SK-N-SH treated with all-trans-retinoic acid at 6 μM for 48 hours (cell line): Measurements from ENCODE around the gene OR51B4.

Source experiments
- ZFP3 ChIP-seq: fragments of 250-450 bp; sonication (Bioruptor Pico); IDR thresholded peaks from 2 replicates; pipeline ENCODE4 v1.5.0; 2020; ENCODE audit warnings: mild to moderate bottlenecking, moderate library complexity
- ZNF8 ChIP-seq: fragments of 450-650 bp; formaldehyde crosslinking; IDR thresholded peaks from 2 replicates; pipeline ENCODE4 v1.5.0; 2020; ENCODE audit warnings: mild to moderate bottlenecking, moderate library complexity

GRCh38 chr11:5288906-5289550 lies 12.7 kb downstream of the OR51B4 start:
- no peak for TF ChIP-seq ZNF8 (CRISPR knock-in tag)
- no peak for TF ChIP-seq ZFP3 (CRISPR knock-in tag)
